ENCODE results near the gene CNFN. TPM values are rescaled to one million over a fixed set of nuclear protein-coding genes. Genes with fewer than 3 reads are reported as not detected.
"Not testable (repeated sequence)": the region's sequence is repeated elsewhere in the genome, so short reads cannot be mapped to it uniquely, and the experiment has no call there.

CNFN gene
- total and polyA plus RNA-seq, 2 donors: 2.4 TPM; not detected in 1

DNA sequence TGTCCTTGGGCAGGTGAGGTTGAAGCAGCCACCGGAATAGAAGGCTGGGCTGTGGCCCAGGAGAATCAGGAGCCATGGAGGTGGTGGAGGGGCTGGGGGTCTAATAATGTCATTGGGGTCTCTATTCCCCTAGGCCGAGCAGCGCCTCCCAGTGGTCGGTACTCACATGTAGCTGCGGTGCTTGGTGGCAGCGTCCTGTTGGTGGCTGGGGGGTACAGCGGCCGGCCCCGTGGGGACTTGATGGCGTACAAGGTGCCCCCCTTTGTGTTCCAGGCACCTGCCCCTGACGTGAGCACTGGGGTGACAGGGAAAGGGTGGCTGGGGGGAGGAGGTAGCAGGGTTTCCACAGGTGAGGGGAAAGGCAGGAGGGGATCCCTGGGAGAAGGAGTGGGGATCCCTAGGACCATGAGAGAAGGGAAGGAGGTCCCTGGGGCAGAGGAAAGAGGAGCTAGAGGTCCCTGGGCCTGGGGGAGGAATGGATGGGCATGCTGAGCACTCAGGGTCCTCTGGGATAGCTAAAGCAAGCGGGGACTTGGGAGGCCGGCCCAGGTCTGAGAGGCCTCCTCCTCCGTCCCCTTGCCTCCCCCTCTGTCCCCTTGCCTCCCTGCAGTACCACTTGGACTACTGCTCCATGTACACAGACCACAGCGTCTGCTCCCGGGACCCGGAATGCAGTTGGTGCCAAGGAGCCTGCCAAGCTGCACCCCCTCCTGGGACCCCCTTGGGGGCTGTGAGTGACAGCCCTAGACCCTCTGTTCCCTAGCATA is 46.6 kb downstream of the CNFN start:
- DNase-seq (ENCODE audit: extremely low spot score): no peak

DNA sequence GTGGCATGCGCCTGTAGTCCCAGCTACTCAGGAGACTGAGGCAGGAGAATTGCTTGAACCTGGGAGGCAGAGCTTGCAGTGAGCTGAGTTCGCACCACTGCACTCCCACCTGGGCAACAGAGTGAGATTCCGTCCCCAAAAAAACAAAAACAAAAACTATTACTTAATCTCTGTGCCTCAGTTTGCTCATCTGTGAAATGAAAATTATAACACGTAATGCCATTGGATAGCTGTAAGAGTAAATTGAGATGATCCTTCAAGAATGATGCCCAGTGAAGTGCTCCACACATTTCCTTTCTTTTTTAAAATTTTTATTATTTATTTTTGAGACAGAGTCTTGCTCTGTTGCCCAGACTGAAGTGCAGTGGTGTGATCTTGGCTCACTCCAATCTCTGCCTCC is 50.2 kb downstream of the CNFN start:
- not testable (repeated sequence) for H3K4me1 ChIP-seq (ENCODE audit: insufficient read depth); DNase-seq (ENCODE audit: extremely low spot score); H3K4me3 ChIP-seq (ENCODE audit: low read depth, low read length); H3K36me3 ChIP-seq (ENCODE audit: insufficient read depth); H3K27ac ChIP-seq (ENCODE audit: low read depth)
- WGBS: 97% methylated on average over 4 of the region's 4 CpGs

More for the DNA sequence above, 46.6 kb downstream of the CNFN start:
- H3K27ac ChIP-seq (ENCODE audit: low read depth): no peak overlapping the region
- 85% methylated on average over 17 of the region's 17 CpGs for WGBS
- no peak overlapping the region for H3K4me3 ChIP-seq (ENCODE audit: low read depth, low read length)
- H3K36me3 ChIP-seq (ENCODE audit: insufficient read depth): peaks cover 2% of the 10 kb centered on the region
- no peaks in the 10 kb centered on the region for H3K4me1 ChIP-seq (ENCODE audit: insufficient read depth)

DNA sequence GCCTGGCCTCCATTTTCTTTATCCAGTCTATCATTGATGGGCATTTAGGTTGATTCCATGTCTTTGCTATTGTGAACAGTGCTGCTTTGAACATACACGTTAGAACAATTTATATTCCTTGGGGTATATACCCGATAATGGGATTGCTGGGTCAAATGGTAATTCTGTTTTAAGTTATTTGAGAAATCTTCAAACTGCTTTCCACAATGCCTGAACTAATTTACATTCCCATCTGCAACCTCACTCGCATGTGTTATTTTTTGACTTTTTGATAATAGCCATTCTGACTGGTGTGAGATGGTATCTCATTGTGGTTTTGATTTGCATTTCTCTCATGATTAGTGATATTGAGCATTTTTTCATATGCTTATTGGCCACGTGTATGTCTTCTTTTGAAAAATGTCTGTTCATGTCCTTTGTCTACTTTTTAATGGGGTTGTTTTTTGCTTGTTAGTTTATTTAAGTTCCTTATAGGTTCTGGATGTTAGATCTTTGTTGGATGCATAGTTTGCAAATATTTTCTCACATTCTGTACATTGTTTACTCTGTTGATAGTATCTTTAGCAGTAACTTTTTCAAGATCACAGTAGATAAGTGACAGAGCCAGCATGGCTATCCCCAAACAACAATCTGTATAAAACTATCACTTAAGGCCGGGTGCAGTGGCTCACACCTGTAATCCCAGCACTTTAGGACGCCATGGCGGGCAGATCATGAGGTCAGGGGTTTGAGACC is 50.8 kb downstream of the CNFN start:
- H3K27ac ChIP-seq (ENCODE audit: low read depth); H3K4me1 ChIP-seq (ENCODE audit: insufficient read depth); DNase-seq (ENCODE audit: extremely low spot score); H3K4me3 ChIP-seq (ENCODE audit: low read depth, low read length); H3K36me3 ChIP-seq (ENCODE audit: insufficient read depth): not testable (repeated sequence)
- 85% methylated on average over 7 of the region's 7 CpGs for WGBS

Small RNA genes within 50 kb of the gene (small RNA-seq; reads per million reads assigned to genes)
- gene MIR8077: not detected

Other genes starting within 250 kb of the CNFN start
- gene DEDD2, start 172.6 kb downstream of the CNFN start, total RNA-seq: 15.5 TPM
- gene DEDD2, start 172.6 kb downstream of the CNFN start, polyA plus RNA-seq: 29.5 TPM
- gene ZNF526, start 170.0 kb downstream of the CNFN start, total RNA-seq: 7.0 TPM
- gene ZNF526, start 170.0 kb downstream of the CNFN start, polyA plus RNA-seq: 6.0 TPM
- 8.4 TPM for gene GSK3A, start 147.7 kb downstream of the CNFN start, total RNA-seq
- 56.9 TPM for gene GSK3A, start 147.7 kb downstream of the CNFN start, polyA plus RNA-seq
- 17.9 TPM for gene ERF, start 135.2 kb downstream of the CNFN start, total RNA-seq
- gene ERF, start 135.2 kb downstream of the CNFN start, polyA plus RNA-seq: 50.9 TPM
- gene CIC, start 121.0 kb downstream of the CNFN start, total RNA-seq: 14.0 TPM
- 59.5 TPM for gene CIC, start 121.0 kb downstream of the CNFN start, polyA plus RNA-seq
- gene PRR19, start 88.2 kb downstream of the CNFN start, total RNA-seq: not detected
- 1.0 TPM for gene PRR19, start 88.2 kb downstream of the CNFN start, polyA plus RNA-seq
- gene PAFAH1B3, start 87.7 kb downstream of the CNFN start, total RNA-seq: 15.9 TPM
- 20.9 TPM for gene PAFAH1B3, start 87.7 kb downstream of the CNFN start, polyA plus RNA-seq
- not detected for gene TMEM145, start 77.0 kb downstream of the CNFN start, total RNA-seq
- 0.94 TPM for gene TMEM145, start 77.0 kb downstream of the CNFN start, polyA plus RNA-seq
- 14.7 TPM for gene MEGF8, start 64.7 kb downstream of the CNFN start, total RNA-seq
- 19.8 TPM for gene MEGF8, start 64.7 kb downstream of the CNFN start, polyA plus RNA-seq
- 5.7 TPM for gene LIPE, start 37.1 kb upstream of the CNFN start, total RNA-seq
- gene LIPE, start 37.1 kb upstream of the CNFN start, polyA plus RNA-seq: 30.2 TPM
- gene CXCL17, start 52.6 kb upstream of the CNFN start, total RNA-seq: 1.7 TPM
- gene CXCL17, start 52.6 kb upstream of the CNFN start, polyA plus RNA-seq: 10.8 TPM
- 6.2 TPM for gene CEACAM1, start 138.2 kb upstream of the CNFN start, total RNA-seq
- gene CEACAM1, start 138.2 kb upstream of the CNFN start, polyA plus RNA-seq: 4.7 TPM
- gene CEACAM8, start 204.6 kb upstream of the CNFN start, total RNA-seq: 0.11 TPM
- gene CEACAM8, start 204.6 kb upstream of the CNFN start, polyA plus RNA-seq: not detected